Calu3 (cell line): ENCODE data around the gene OGN. TPM values are rescaled to one million over a fixed set of nuclear protein-coding genes. Genes with fewer than 3 reads are reported as not detected.

Experiments used
- BruUV-seq: library from RNA; stranded (reverse); fragments of 400-500 nt; replicated peaks from 2 replicates; lab custom pipeline; 2021; lab: Mats Ljungman, UMichigan
- CTCF ChIA-PET: fragments of 300-600 bp; sonication (Branson Sonifier 250); formaldehyde crosslinking; loops from one replicate; lab custom pipeline; 2022; ENCODE audit warnings: antibody characterized with exemption; lab: Charles Lee
- DNase-seq: peaks from one replicate; pipeline ENCODE4 v3.0.0; 2022
- H3K27ac Mint-ChIP-seq: one replicate; pipeline ENCODE4 v1.8.0; 2022; ENCODE audit warnings: mixed read lengths; ENCODE audit not compliant: unreplicated experiment
- H3K27me3 Mint-ChIP-seq: one replicate; pipeline ENCODE4 v1.8.0; 2022; ENCODE audit warnings: mixed read lengths; ENCODE audit not compliant: unreplicated experiment
- H3K36me3 Mint-ChIP-seq: one replicate; pipeline ENCODE4 v1.8.0; 2022; ENCODE audit warnings: mild to moderate bottlenecking, moderate library complexity, mixed read lengths; ENCODE audit not compliant: insufficient read depth, unreplicated experiment
- H3K4me1 Mint-ChIP-seq: one replicate; pipeline ENCODE4 v1.8.0; 2022; ENCODE audit warnings: mild to moderate bottlenecking, low read depth, mixed read lengths; ENCODE audit not compliant: unreplicated experiment
- H3K4me3 Mint-ChIP-seq: one replicate; pipeline ENCODE4 v1.8.0; 2022; ENCODE audit warnings: mild to moderate bottlenecking, low read depth, moderate library complexity, mixed read lengths; ENCODE audit not compliant: unreplicated experiment
- H3K9me3 Mint-ChIP-seq: one replicate; pipeline ENCODE4 v1.8.0; 2022; ENCODE audit warnings: low read depth, mixed read lengths; ENCODE audit not compliant: unreplicated experiment
- CTCF ChIP-seq: fragments of 200-600 bp; IDR thresholded peaks from one replicate; pipeline ENCODE4 v1.8.0; 2022; ENCODE audit warnings: antibody characterized with exemption; ENCODE audit not compliant: unreplicated experiment
- intact Hi-C: fragments of 100-400 bp; cut with micrococcal nuclease; formaldehyde crosslinking; loops from one replicate; pipeline ENCODE4 v1.10.0; 2022; ENCODE audit not compliant: unreplicated experiment
- total RNA-seq: library from RNA; stranded (reverse); gene quantifications from 2 replicates; pipeline ENCODE4 v1.2.3, GENCODE V29; 2022

The OGN gene
- total RNA-seq, 1 experiment from 2014 or later, result not detected

- no peaks in the 10 kb centered on the region for H3K9me3 Mint-ChIP-seq
- H3K4me3 Mint-ChIP-seq, result no peak overlapping the region
- intact Hi-C loops, result no loop called here
- H3K4me1 Mint-ChIP-seq, result no peaks in the 10 kb centered on the region
- no TSS peak for BruUV-seq
- no peak for DNase-seq
- no peak overlapping the region for H3K27ac Mint-ChIP-seq
- no peak for TF ChIP-seq CTCF
- CTCF ChIA-PET, result no interaction called here
- H3K27me3 Mint-ChIP-seq, result no peaks in the 10 kb centered on the region
- no peaks in the 10 kb centered on the region for H3K36me3 Mint-ChIP-seq
These were observed 71.1 kb downstream of the OGN start for GRCh38 chr9:92333282-92333634.

Other genes with a start within 250 kb of the OGN start
- gene IARS1, start 110.9 kb downstream of the OGN start, total RNA-seq, result 130 TPM in 2 replicates
- 37.1 and 42.9 TPM in 2 replicates for gene NOL8, start 79.2 kb downstream of the OGN start, total RNA-seq
- gene CENPP, start 78.6 kb downstream of the OGN start, total RNA-seq, result 5.3 and 7.2 TPM in 2 replicates
- 0.14 TPM in 1 of 2 replicates, not detected in the other for gene OMD, start 19.9 kb upstream of the OGN start, total RNA-seq
- gene ASPN, start 77.9 kb upstream of the OGN start, total RNA-seq, result not detected in 2 replicates
- not detected in 2 replicates for gene ECM2, start 131.4 kb upstream of the OGN start, total RNA-seq